ENCODE data around the gene GOLGA6B. TPM values are rescaled to one million over a fixed set of nuclear protein-coding genes. Genes with fewer than 3 reads are reported as not detected.
"Not testable (repeated sequence)": the region's sequence is repeated elsewhere in the genome, so short reads cannot be mapped to it uniquely, and the experiment has no call there.

GOLGA6B gene
- total RNA-seq, 1 experiment from 2014 or later = 0.22 TPM

DNA sequence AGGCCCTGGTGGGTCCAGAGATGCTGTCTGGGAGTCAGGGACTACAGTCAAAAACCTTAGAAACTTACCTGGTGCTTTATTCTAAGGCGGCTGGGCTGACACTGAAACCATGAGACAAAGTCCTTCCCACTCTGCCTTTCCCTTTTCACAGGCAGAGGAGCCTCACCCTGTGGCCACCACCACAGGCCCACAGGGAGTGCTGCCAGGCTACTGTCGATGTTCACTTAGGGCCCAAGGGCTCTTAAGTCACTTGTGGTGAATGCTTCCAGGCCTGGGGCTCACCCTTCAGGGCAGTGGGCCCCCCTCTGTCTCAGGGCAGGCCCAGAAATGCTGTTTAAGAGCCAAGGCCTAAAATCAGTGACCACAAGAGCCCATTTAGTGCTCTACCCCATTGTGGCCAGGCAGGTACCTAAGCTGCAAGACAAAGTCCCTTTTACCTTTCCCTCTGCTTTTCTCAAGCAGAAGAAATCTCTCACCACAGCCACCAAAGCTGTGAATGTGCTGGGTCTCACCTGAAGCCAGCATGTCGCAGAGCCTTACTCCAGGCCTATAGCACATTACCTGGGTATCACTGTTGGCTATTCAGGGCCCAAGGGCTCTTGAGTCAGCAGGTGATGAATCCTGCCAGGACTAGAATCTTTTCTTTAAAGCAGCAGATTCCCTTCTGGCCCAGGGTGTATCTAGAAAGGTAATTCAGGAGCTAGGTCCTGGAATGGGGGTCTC is 39.5 kb upstream of the GOLGA6B start:
- TF ChIP-seq CTCF (conservative IDR thresholded peaks at IDR 0.05) (no peak), EZH2 (IDR thresholded peaks at IDR 0.05; ENCODE audit: low read depth) (no peak)
- Histone ChIP-seq H3K4me2 (no peak overlapping the region), H3K4me1 (replicated peaks; ENCODE audit: insufficient read depth) (no peaks in the 10 kb centered on the region), H3K4me3 (no peak overlapping the region), H3K27ac (no peak overlapping the region), H2AFZ (no peak overlapping the region), H4K20me1 (ENCODE audit: insufficient read depth) (no peaks in the 10 kb centered on the region), H3F3A (ENCODE audit: insufficient read depth, low read depth) (no peaks in the 10 kb centered on the region), H3K9me2 (ENCODE audit: insufficient read depth) (no peaks in the 10 kb centered on the region), H3K79me2 (ENCODE audit: low read depth) (no peaks in the 10 kb centered on the region), H3K27me3 (ENCODE audit: insufficient read depth, low read depth) (no peaks in the 10 kb centered on the region), H3K9me3 (ENCODE audit: insufficient read depth, low read depth) (no peaks in the 10 kb centered on the region), H3K36me3 (ENCODE audit: low read depth) (no peaks in the 10 kb centered on the region)
- CTCF ChIA-PET = no interaction called here
- BruUV-seq (replicated peaks) = no TSS peak
- DNase-seq = no peak
- POLR2A ChIA-PET (ENCODE audit: unreplicated experiment) = no interaction called here
- intact Hi-C loops (cut with micrococcal nuclease; ENCODE audit: unreplicated experiment) = no loop called here

DNA sequence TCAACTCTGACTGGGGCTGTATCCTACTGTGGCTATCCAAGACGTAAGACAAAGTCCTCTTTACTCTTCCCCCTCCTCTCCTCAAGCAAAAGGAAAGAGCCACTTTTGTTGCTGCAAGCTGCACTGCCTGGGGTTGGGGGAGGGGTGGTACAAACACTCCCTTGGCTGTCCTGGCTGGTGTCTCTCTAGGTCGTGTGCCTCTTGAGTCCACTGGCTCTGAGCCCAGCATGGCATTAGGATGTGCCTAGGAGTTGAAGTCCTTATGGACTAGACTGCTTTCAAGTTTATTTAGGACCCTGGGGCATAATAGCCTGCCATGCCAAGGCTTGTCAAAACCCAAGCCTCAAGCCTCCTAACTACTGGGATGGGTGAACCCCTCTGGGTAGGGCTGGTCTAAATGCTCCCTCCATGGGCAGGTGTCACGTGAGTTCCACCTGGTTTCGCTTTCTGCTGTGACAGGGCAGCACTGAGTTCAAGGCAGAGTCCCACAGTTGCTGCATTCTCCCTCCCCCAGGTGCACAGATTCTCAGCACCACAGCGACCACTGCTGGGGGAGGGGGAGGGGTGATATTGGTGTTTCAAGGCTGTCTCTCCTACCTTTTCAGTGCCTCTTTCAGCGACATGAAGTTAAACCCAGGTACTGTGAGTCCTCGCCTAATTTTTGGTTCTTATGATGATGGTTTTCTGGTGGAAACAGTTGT is 38.8 kb upstream of the GOLGA6B start:
- CTCF ChIA-PET = not testable (repeated sequence)

GRCh38 chr15:72616491-72617210 is 37.8 kb upstream of the GOLGA6B start:
- no TSS peak for BruUV-seq (replicated peaks)
- POLR2A ChIA-PET (ENCODE audit: unreplicated experiment) = no interaction called here
- CTCF ChIA-PET = no interaction called here

More for the DNA sequence above, 38.8 kb upstream of the GOLGA6B start:
- POLR2A ChIA-PET (ENCODE audit: unreplicated experiment); H3K27ac ChIP-seq; H2AFZ ChIP-seq; H3K4me1 ChIP-seq (replicated peaks; ENCODE audit: insufficient read depth); H3K36me3 ChIP-seq (ENCODE audit: low read depth); BruUV-seq (replicated peaks); H4K20me1 ChIP-seq (ENCODE audit: insufficient read depth); H3K9me2 ChIP-seq (ENCODE audit: insufficient read depth); intact Hi-C loops (cut with micrococcal nuclease; ENCODE audit: unreplicated experiment); H3K27me3 ChIP-seq (ENCODE audit: insufficient read depth, low read depth); DNase-seq; H3K9me3 ChIP-seq (ENCODE audit: insufficient read depth, low read depth); H3K79me2 ChIP-seq (ENCODE audit: low read depth); H3F3A ChIP-seq (ENCODE audit: insufficient read depth, low read depth); H3K4me3 ChIP-seq; H3K4me2 ChIP-seq: not testable (repeated sequence)

GRCh38 chr15:72623854-72624253 is 30.6 kb upstream of the GOLGA6B start:
- H3K4me2 ChIP-seq; H3K4me1 ChIP-seq (replicated peaks; ENCODE audit: insufficient read depth); H2AFZ ChIP-seq; DNase-seq; H3K9me2 ChIP-seq (ENCODE audit: insufficient read depth); H3K27me3 ChIP-seq (ENCODE audit: insufficient read depth, low read depth); CTCF ChIA-PET; H3K27ac ChIP-seq; H3K9me3 ChIP-seq (ENCODE audit: insufficient read depth, low read depth); intact Hi-C loops (cut with micrococcal nuclease; ENCODE audit: unreplicated experiment); H3K4me3 ChIP-seq; H3F3A ChIP-seq (ENCODE audit: insufficient read depth, low read depth); H4K20me1 ChIP-seq (ENCODE audit: insufficient read depth); BruUV-seq (replicated peaks); POLR2A ChIA-PET (ENCODE audit: unreplicated experiment); H3K36me3 ChIP-seq (ENCODE audit: low read depth); H3K79me2 ChIP-seq (ENCODE audit: low read depth): not testable (repeated sequence)

More at GRCh38 chr15:72616491-72617210, 37.8 kb upstream of the GOLGA6B start:
- Histone ChIP-seq H3K79me2 (ENCODE audit: low read depth) (no peaks in the 10 kb centered on the region), H3K4me2 (no peak overlapping the region), H3K9me3 (ENCODE audit: insufficient read depth, low read depth) (no peaks in the 10 kb centered on the region), H3K9me2 (ENCODE audit: insufficient read depth) (no peaks in the 10 kb centered on the region), H3K36me3 (ENCODE audit: low read depth) (no peaks in the 10 kb centered on the region), H3F3A (ENCODE audit: insufficient read depth, low read depth) (no peaks in the 10 kb centered on the region), H4K20me1 (ENCODE audit: insufficient read depth) (no peaks in the 10 kb centered on the region), H3K27ac (no peak overlapping the region), H3K4me3 (no peak overlapping the region), H3K27me3 (ENCODE audit: insufficient read depth, low read depth) (no peaks in the 10 kb centered on the region), H2AFZ (no peak overlapping the region), H3K4me1 (replicated peaks; ENCODE audit: insufficient read depth) (no peaks in the 10 kb centered on the region)
- no peak for DNase-seq
- no peak for TF ChIP-seq CTCF (conservative IDR thresholded peaks at IDR 0.05)
- no peak for TF ChIP-seq EZH2 (IDR thresholded peaks at IDR 0.05; ENCODE audit: low read depth)
- intact Hi-C loops (cut with micrococcal nuclease; ENCODE audit: unreplicated experiment) = no loop called here

DNA sequence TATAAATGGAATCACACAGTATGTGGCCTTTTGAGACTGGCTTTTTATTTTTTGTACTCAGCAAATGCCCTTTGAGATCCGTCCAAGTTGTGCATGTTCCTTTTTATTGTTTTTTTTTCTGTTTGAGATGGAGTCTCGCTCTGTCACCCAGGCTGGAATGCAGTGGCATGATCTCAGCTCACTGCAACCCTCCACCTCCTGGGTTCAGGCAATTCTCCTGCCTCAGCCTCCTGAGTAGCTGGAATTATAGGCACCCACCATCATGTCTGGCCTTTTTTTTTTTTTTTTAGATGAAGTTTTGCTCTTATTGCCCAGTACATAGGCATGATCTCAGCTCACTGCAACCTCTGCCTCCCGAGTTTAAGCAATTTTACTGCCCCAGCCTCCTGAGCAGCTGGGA is 28.3 kb upstream of the GOLGA6B start:
- H3K4me3 ChIP-seq; BruUV-seq (replicated peaks); DNase-seq; H3K36me3 ChIP-seq (ENCODE audit: low read depth); H3K27me3 ChIP-seq (ENCODE audit: insufficient read depth, low read depth); H3F3A ChIP-seq (ENCODE audit: insufficient read depth, low read depth); H3K79me2 ChIP-seq (ENCODE audit: low read depth); H3K4me1 ChIP-seq (replicated peaks; ENCODE audit: insufficient read depth); H3K9me2 ChIP-seq (ENCODE audit: insufficient read depth); H3K27ac ChIP-seq; H2AFZ ChIP-seq; H3K4me2 ChIP-seq; H4K20me1 ChIP-seq (ENCODE audit: insufficient read depth); H3K9me3 ChIP-seq (ENCODE audit: insufficient read depth, low read depth); intact Hi-C loops (cut with micrococcal nuclease; ENCODE audit: unreplicated experiment): not testable (repeated sequence)
- POLR2A ChIA-PET (ENCODE audit: unreplicated experiment) = interaction anchor here (0.6 kb wide), 1 partner anchor 1914 kb away, joined by 4 read pairs; no protein-coding TSS in a partner anchor
- CTCF ChIA-PET = interaction anchor here (0.6 kb wide), 1 partner anchor 1575 kb away, joined by 3 read pairs; no protein-coding TSS in a partner anchor

Data from PC-9 (cell line).